Cardiac muscle cell (in vitro differentiated cells and primary cell): ENCODE data around the gene MOV10L1. TPM values are rescaled to one million over a fixed set of nuclear protein-coding genes. Genes with fewer than 3 reads are reported as not detected.

Experiments used
- DNase-seq, 2 donors: peaks; one replicate each; pipeline versions ENCODE4 v3.0.0 to v3.0.0-alpha.2; 2010 to 2017; ENCODE audit warnings: low read depth in 1 of 2, low spot score in 1 of 2
- H3K27ac ChIP-seq: fragments of 200-600 bp; sonication (generic); 2 replicates; pipeline ENCODE4 v1.5.1; 2016
- H3K27me3 ChIP-seq: fragments of 200-600 bp; sonication (generic); 2 replicates; pipeline ENCODE4 v1.6.0; 2016; ENCODE audit warnings: control low read depth
- H3K36me3 ChIP-seq: fragments of 200-600 bp; sonication (generic); 2 replicates; pipeline ENCODE4 v1.5.1; 2016; ENCODE audit warnings: control low read depth
- H3K4me1 ChIP-seq: fragments of 200-600 bp; sonication (generic); 2 replicates; pipeline ENCODE4 v1.8.1; 2017; ENCODE audit warnings: low read depth, mild to moderate bottlenecking, mixed run types
- H3K4me3 ChIP-seq: fragments of 200-600 bp; sonication (generic); 2 replicates; pipeline ENCODE4 v1.5.1; 2016; ENCODE audit warnings: mild to moderate bottlenecking
- H3K9me3 ChIP-seq: fragments of 200-600 bp; sonication (generic); 2 replicates; pipeline ENCODE4 v1.5.1; 2017; ENCODE audit warnings: low read depth, mild to moderate bottlenecking, control low read depth
- CTCF ChIP-seq: IDR thresholded peaks from 2 replicates; pipeline ENCODE4 v1.5.1; 2012; ENCODE audit warnings: low read depth, mild to moderate bottlenecking, low read length
- polyA plus RNA-seq: library from polyadenylated mRNA; unstranded; fragments of >200 nt; fragmentation: Nextera tagmentation; extraction: Ambion mirVana; gene quantifications from 2 replicates; pipeline ENCODE4 v1.2.1, GENCODE V29; 2016
- total RNA-seq: library from RNA; depleted of rRNA; stranded (reverse); fragments of >200 nt; gene quantifications from 2 replicates; pipeline ENCODE4 v1.2.3, GENCODE V29; 2016

Gene MOV10L1
- total and polyA plus RNA-seq, 2 experiments from 2014 or later, result 1.1 TPM; not detected in 1

GRCh38 chr22:50197000-50197800 lies 107.4 kb downstream of the MOV10L1 start:
- Histone ChIP-seq H3K9me3 (no peaks in the 10 kb centered on the region), H3K36me3 (peaks cover 7% of the 10 kb centered on the region), H3K4me1 (peaks cover 5% of the 10 kb centered on the region), H3K27ac (no peak overlapping the region), H3K27me3 (no peaks in the 10 kb centered on the region), H3K4me3 (no peak overlapping the region)
- no peak for DNase-seq
- no peak for TF ChIP-seq CTCF

GRCh38 chr22:50197856-50198623 lies 108.2 kb downstream of the MOV10L1 start:
- DNase-seq, result no peak
- peaks cover 10% of the 10 kb centered on the region for H3K4me1 ChIP-seq
- H3K36me3 ChIP-seq, result peaks cover 7% of the 10 kb centered on the region
- no peak overlapping the region for H3K27ac ChIP-seq
- TF ChIP-seq CTCF, result no peak
- no peaks in the 10 kb centered on the region for H3K27me3 ChIP-seq
- H3K9me3 ChIP-seq, result no peaks in the 10 kb centered on the region
- no peak overlapping the region for H3K4me3 ChIP-seq

- peaks cover 11% of the 10 kb centered on the region for H3K36me3 ChIP-seq
- DNase-seq, result no peak
- no peak for TF ChIP-seq CTCF
- no peaks in the 10 kb centered on the region for H3K27me3 ChIP-seq
- H3K4me1 ChIP-seq, result peaks cover 10% of the 10 kb centered on the region
- no peaks in the 10 kb centered on the region for H3K9me3 ChIP-seq
- H3K4me3 ChIP-seq, result no peak overlapping the region
- H3K27ac ChIP-seq, result no peak overlapping the region
Observed at GRCh38 chr22:50198624-50199017, 108.8 kb downstream of the MOV10L1 start.

GRCh38 chr22:50199251-50199721 lies 109.5 kb downstream of the MOV10L1 start:
- Histone ChIP-seq H3K4me1 (peaks cover 10% of the 10 kb centered on the region), H3K9me3 (no peaks in the 10 kb centered on the region), H3K27me3 (no peaks in the 10 kb centered on the region), H3K27ac (no peak overlapping the region), H3K36me3 (peaks cover 12% of the 10 kb centered on the region), H3K4me3 (no peak overlapping the region)
- no peak for TF ChIP-seq CTCF
- no peak for DNase-seq

GRCh38 chr22:50199829-50200460 lies 110.1 kb downstream of the MOV10L1 start:
- peak overlapping the region; percentile 58 for H3K27ac ChIP-seq
- DNase-seq, result peak in 1 of 2 donors; percentile 44
- H3K36me3 ChIP-seq, result peaks cover 17% of the 10 kb centered on the region
- no peaks in the 10 kb centered on the region for H3K9me3 ChIP-seq
- TF ChIP-seq CTCF, result no peak
- peaks cover 10% of the 10 kb centered on the region for H3K4me1 ChIP-seq
- H3K4me3 ChIP-seq, result peak overlapping the region; percentile 61
- H3K27me3 ChIP-seq, result no peaks in the 10 kb centered on the region
